Measurements from ENCODE around the gene CMTM4.
"Not testable (repeated sequence)": the region's sequence is repeated elsewhere in the genome, so short reads cannot be mapped to it uniquely, and the experiment has no call there.

DNA sequence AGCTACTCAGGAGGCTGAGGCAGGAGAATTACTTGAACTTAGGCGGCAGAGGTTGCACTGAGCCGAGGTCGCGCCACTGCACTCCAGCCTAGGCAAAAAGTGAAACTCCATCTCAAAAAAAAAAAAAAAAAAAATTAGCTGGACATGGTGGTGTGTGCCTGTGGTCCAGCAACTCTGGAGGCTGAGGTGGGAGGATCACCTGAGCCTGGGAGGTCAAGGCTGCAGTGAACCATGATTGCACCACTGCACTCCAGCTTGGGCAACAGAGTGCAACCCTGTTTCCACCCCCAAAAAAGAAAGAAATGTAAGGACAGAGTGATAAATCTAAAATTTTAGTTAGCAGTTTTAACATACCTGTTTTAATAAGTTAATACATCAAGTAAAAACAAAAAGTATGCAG, 100.0 kb downstream of the CMTM4 start:
- TF ChIP-seq, protein P1, sequence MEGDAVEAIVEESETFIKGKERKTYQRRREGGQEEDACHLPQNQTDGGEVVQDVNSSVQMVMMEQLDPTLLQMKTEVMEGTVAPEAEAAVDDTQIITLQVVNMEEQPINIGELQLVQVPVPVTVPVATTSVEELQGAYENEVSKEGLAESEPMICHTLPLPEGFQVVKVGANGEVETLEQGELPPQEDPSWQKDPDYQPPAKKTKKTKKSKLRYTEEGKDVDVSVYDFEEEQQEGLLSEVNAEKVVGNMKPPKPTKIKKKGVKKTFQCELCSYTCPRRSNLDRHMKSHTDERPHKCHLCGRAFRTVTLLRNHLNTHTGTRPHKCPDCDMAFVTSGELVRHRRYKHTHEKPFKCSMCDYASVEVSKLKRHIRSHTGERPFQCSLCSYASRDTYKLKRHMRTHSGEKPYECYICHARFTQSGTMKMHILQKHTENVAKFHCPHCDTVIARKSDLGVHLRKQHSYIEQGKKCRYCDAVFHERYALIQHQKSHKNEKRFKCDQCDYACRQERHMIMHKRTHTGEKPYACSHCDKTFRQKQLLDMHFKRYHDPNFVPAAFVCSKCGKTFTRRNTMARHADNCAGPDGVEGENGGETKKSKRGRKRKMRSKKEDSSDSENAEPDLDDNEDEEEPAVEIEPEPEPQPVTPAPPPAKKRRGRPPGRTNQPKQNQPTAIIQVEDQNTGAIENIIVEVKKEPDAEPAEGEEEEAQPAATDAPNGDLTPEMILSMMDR (IDR thresholded peaks at IDR 0.05), result not testable (repeated sequence)
- TF ChIP-seq EP300 (IDR thresholded peaks at IDR 0.05), result not testable (repeated sequence)

Measured in suprapubic skin (tissue), 3 donors.